Endothelial cell of umbilical vein (primary cell): ENCODE measurements around the gene CMBL. TPM values are rescaled to one million over a fixed set of nuclear protein-coding genes. Genes with fewer than 3 reads are reported as not detected.

ENCODE experiments used
- BruUV-seq: library from RNA; stranded (reverse); fragments of 400-500 nt; replicated peaks from 2 replicates; lab custom pipeline; 2021; lab: Mats Ljungman, UMichigan
- CTCF ChIA-PET: fragments of 300-600, 350-600 bp; sonication (Branson Sonifier 250); formaldehyde crosslinking; loops from one replicate; lab custom pipeline; 2021; ENCODE audit warnings: antibody characterized with exemption, inconsistent platforms; lab: Charles Lee
- POLR2A ChIA-PET: fragments of 300-600, 350-600 bp; sonication (Branson Sonifier 250); formaldehyde crosslinking; loops from one replicate; lab custom pipeline; 2021; ENCODE audit warnings: antibody characterized with exemption, inconsistent platforms; lab: Charles Lee
- DNase-seq: peaks from one replicate; pipeline ENCODE4 v3.0.0-alpha.2; 2011; ENCODE audit warnings: low read depth, low spot score
- FAIRE-seq: peaks from 2 replicates; lab custom pipeline; 2011; peaks lifted over from hg19 to GRCh38; lab: Jason Lieb, UNC
- H2AFZ ChIP-seq: 2 replicates; pipeline ENCODE4 v1.6.0; 2012; ENCODE audit warnings: low read depth, low read length, control low read depth, inconsistent platforms
- H3K27ac ChIP-seq: 2 replicates; pipeline ENCODE4 v1.5.1; 2011; ENCODE audit warnings: low read depth, mild to moderate bottlenecking, control low read depth, low read length, moderate library complexity; ENCODE audit not compliant: insufficient read depth
- H3K27me3 ChIP-seq, 2 experiments: 2 replicates each; pipeline versions ENCODE4 v1.6.0 to v1.6.1; 2011; ENCODE audit warnings: low read length in 2 of 2, mixed read lengths in 1 of 2; ENCODE audit not compliant: control insufficient read depth in 2 of 2, insufficient read depth in 2 of 2
- H3K36me3 ChIP-seq, 2 experiments: 2 replicates in 1 of 2; 3 replicates in 1 of 2; pipeline ENCODE4 v1.5.1; 2011; ENCODE audit warnings: low read length in 2 of 2, mild to moderate bottlenecking in 1 of 2, moderate library complexity in 1 of 2; ENCODE audit not compliant: control insufficient read depth in 2 of 2, insufficient read depth in 2 of 2; ENCODE audit errors: extremely low read depth in 1 of 2
- H3K4me1 ChIP-seq: 3 replicates; pipeline ENCODE4 v1.5.1; 2011; ENCODE audit warnings: mild to moderate bottlenecking, low read length; ENCODE audit not compliant: control insufficient read depth, insufficient read depth; ENCODE audit errors: extremely low read depth
- H3K4me2 ChIP-seq: 2 replicates; pipeline ENCODE4 v1.6.1; 2011; ENCODE audit warnings: low read length, control low read depth, mixed read lengths; ENCODE audit not compliant: insufficient read depth
- H3K4me3 ChIP-seq, 3 experiments: fragments of 200-600 bp in 1 of 3; sonication (generic), shearing (Covaris generic) in 1 of 3; replicated peaks in 1 of 3; 2 replicates each; pipeline ENCODE4 v1.5.1; 2011 to 2016; ENCODE audit warnings: control low read depth in 3 of 3, low read length in 3 of 3, mild to moderate bottlenecking in 2 of 3, inconsistent platforms in 1 of 3, low read depth in 1 of 3, moderate library complexity in 1 of 3; ENCODE audit not compliant: insufficient read depth in 1 of 3
- H3K79me2 ChIP-seq: 2 replicates; pipeline ENCODE4 v1.6.0; 2012; ENCODE audit warnings: low read length, inconsistent platforms; ENCODE audit not compliant: control insufficient read depth, insufficient read depth
- H3K9ac ChIP-seq: replicated peaks from 2 replicates; pipeline ENCODE3; 2011; ENCODE audit warnings: low read length, control low read depth; ENCODE audit not compliant: insufficient read depth; ENCODE audit errors: extremely low read depth
- H3K9me1 ChIP-seq: replicated peaks from 3 replicates; pipeline ENCODE4 v1.6.0; 2011; ENCODE audit warnings: mild to moderate bottlenecking, low read length; ENCODE audit not compliant: control insufficient read depth, insufficient read depth; ENCODE audit errors: extremely low read depth
- H3K9me3 ChIP-seq: replicated peaks from 2 replicates; pipeline ENCODE4 v1.5.1; 2012; ENCODE audit warnings: low read length, inconsistent platforms; ENCODE audit not compliant: control insufficient read depth, insufficient read depth
- H4K20me1 ChIP-seq: replicated peaks from 2 replicates; pipeline ENCODE3; 2011; ENCODE audit warnings: mild to moderate bottlenecking, low read length; ENCODE audit not compliant: control insufficient read depth, insufficient read depth; ENCODE audit errors: extremely low read depth
- CTCF ChIP-seq, 2 donors: IDR thresholded peaks; 1 replicate in 1 of 2; 2 replicates in 1 of 2; pipeline ENCODE4 v1.5.1; 2011; ENCODE audit warnings: low read length in 2 of 2, mild to moderate bottlenecking in 2 of 2, moderate library complexity in 2 of 2, control low read depth in 1 of 2, inconsistent platforms in 1 of 2, low read depth in 1 of 2; ENCODE audit not compliant: insufficient read depth in 1 of 2; ENCODE audit errors: extremely low read depth in 1 of 2
- FOS ChIP-seq: IDR thresholded peaks from 2 replicates; pipeline ENCODE4 v1.6.1; 2011; ENCODE audit warnings: mild to moderate bottlenecking, low read length, moderate library complexity, borderline replicate concordance; ENCODE audit not compliant: insufficient read depth
- MAX ChIP-seq: IDR thresholded peaks from 2 replicates; pipeline ENCODE4 v1.6.1; 2011; ENCODE audit not compliant: insufficient read depth, insufficient read length
- POLR2A ChIP-seq: IDR thresholded peaks from 2 replicates; pipeline ENCODE4 v1.6.1; 2012; ENCODE audit warnings: low read depth, mild to moderate bottlenecking, control low read depth, low read length
- dilution Hi-C: fragments of 300-500 bp; cut with MboI; formaldehyde crosslinking; loops from one replicate; pipeline ENCODE4 v1.15.0; 2019; ENCODE audit warnings: low sequenced_read_pairs; ENCODE audit not compliant: extremely low pct_ligation_motif_present
- intact Hi-C: fragments of 100-400 bp; cut with micrococcal nuclease; formaldehyde crosslinking; loops from one replicate; pipeline ENCODE4 v1.10.0; 2022
- polyA plus RNA-seq, 4 experiments: library from polyadenylated mRNA; depleted of rRNA in 3 of 4; stranded (reverse) in 3 of 4; unstranded in 1 of 4; fragments of >200 nt; gene quantifications; 2 replicates each; pipeline versions ENCODE4 v1.2.1 to v1.2.3, GENCODE V29; 2011 to 2012; ENCODE audit warnings: missing spikeins in 1 of 4
- total RNA-seq: library from RNA; stranded (reverse); gene quantifications from 2 replicates; pipeline ENCODE4 v1.2.3, GENCODE V29; 2021

Gene CMBL
- total and polyA plus RNA-seq, 2 donors (not counting 3 experiments of a cell fraction or from before 2014, with no cell fraction given) = 15.9 to 19.8 TPM

- no peaks in the 10 kb centered on the region for H3K9me3 ChIP-seq
- H2AFZ ChIP-seq = no peak overlapping the region
- H3K27me3 ChIP-seq = no peaks in the 10 kb centered on the region
- no peak overlapping the region for H3K9ac ChIP-seq
- dilution Hi-C loops (loop anchor here (25.0 kb wide), 1 partner anchor 149 kb away; no protein-coding TSS in a partner anchor), intact Hi-C loops (no loop called here)
- POLR2A ChIA-PET = no interaction called here
- H3K9me1 ChIP-seq = no peaks in the 10 kb centered on the region
- CTCF ChIA-PET = interaction anchor here (1.0 to 3.8 kb wide), 2 partner anchors 14 to 20 kb away, joined by 3 to 17 read pairs; no protein-coding TSS in a partner anchor
- no peak for TF ChIP-seq MAX
- TF ChIP-seq POLR2A = no peak
- TF ChIP-seq CTCF (IDR thresholded peaks at IDR 0.05; ENCODE audit: extremely low read depth in 1 of 2, insufficient read depth in 1 of 2, low read depth in 1 of 2, low read length in 2 of 2) = no peak
- no peak for TF ChIP-seq FOS
- no peaks in the 10 kb centered on the region for H3K4me1 ChIP-seq
- no peak for FAIRE-seq
- no peak overlapping the region for H3K4me2 ChIP-seq
- H4K20me1 ChIP-seq = peaks cover 2% of the 10 kb centered on the region
- H3K79me2 ChIP-seq = peaks cover 11% of the 10 kb centered on the region
- no peak for DNase-seq
- no TSS peak for BruUV-seq
- no peak overlapping the region for H3K27ac ChIP-seq
- H3K4me3 ChIP-seq = no peak overlapping the region
- peaks cover 45 to 50% of the 10 kb centered on the region in 2 experiments for H3K36me3 ChIP-seq
These were observed 44.7 kb downstream of the CMBL start for GRCh38 chr5:10262995-10263394.

- dilution Hi-C loops (loop anchor here (25.0 kb wide), 1 partner anchor 150 kb away; no protein-coding TSS in a partner anchor), intact Hi-C loops (no loop called here)
- Histone ChIP-seq H4K20me1 (peaks cover 2% of the 10 kb centered on the region), H3K27me3 (no peaks in the 10 kb centered on the region), H3K4me1 (no peaks in the 10 kb centered on the region), H3K4me3 (no peak overlapping the region), H3K27ac (no peak overlapping the region), H3K4me2 (no peak overlapping the region), H3K36me3 (peaks cover 51 to 52% of the 10 kb centered on the region in 2 experiments), H2AFZ (no peak overlapping the region), H3K9me3 (no peaks in the 10 kb centered on the region), H3K9me1 (no peaks in the 10 kb centered on the region), H3K79me2 (peaks cover 15% of the 10 kb centered on the region), H3K9ac (no peak overlapping the region)
- CTCF ChIA-PET = no interaction called here
- no peak for TF ChIP-seq MAX
- FAIRE-seq (no peak), DNase-seq (no peak)
- no TSS peak for BruUV-seq
- POLR2A ChIA-PET = no interaction called here
These were observed 45.5 kb downstream of the CMBL start for GRCh38 chr5:10262121-10262774.
